HG03064 (cell line): ENCODE data around the gene SCN9A.
"Not testable (repeated sequence)": the region's sequence is repeated elsewhere in the genome, so short reads cannot be mapped to it uniquely, and the experiment has no call there.

ENCODE experiments used
- ATAC-seq: cut with Tn5 transposase; IDR thresholded peaks from one replicate; pipeline ENCODE4 v1.9.1; 2021; ENCODE audit warnings: low read depth; ENCODE audit not compliant: unreplicated experiment

The SCN9A gene

GRCh38 chr2:166376488-166376828, 714 bp upstream of the SCN9A start:
- ATAC-seq: no peak

GRCh38 chr2:166375195-166375735, 479 bp downstream of the SCN9A start:
- ATAC-seq: no peak

GRCh38 chr2:166373951-166374350, 1.8 kb downstream of the SCN9A start:
- ATAC-seq: no peak

GRCh38 chr2:166373539-166373938, 2.2 kb downstream of the SCN9A start:
- ATAC-seq: no peak

- no peak for ATAC-seq
Observed at GRCh38 chr2:166373105-166373504, 2.6 kb downstream of the SCN9A start.

GRCh38 chr2:166372046-166372445, 3.7 kb downstream of the SCN9A start:
- ATAC-seq: no peak

GRCh38 chr2:166365803-166366420, 9.8 kb downstream of the SCN9A start:
- ATAC-seq: no peak

GRCh38 chr2:166365239-166365638, 10.5 kb downstream of the SCN9A start:
- ATAC-seq: no peak

- no peak for ATAC-seq
Observed at GRCh38 chr2:166364476-166365161, 11.1 kb downstream of the SCN9A start.

- no peak for ATAC-seq
Observed at GRCh38 chr2:166361351-166362153, 14.2 kb downstream of the SCN9A start.

GRCh38 chr2:166360906-166361305, 14.8 kb downstream of the SCN9A start:
- ATAC-seq: no peak

- ATAC-seq: no peak
Observed at GRCh38 chr2:166360426-166360825, 15.3 kb downstream of the SCN9A start.

- ATAC-seq: not testable (repeated sequence)
Observed at GRCh38 chr2:166357950-166358321, 17.8 kb downstream of the SCN9A start.

GRCh38 chr2:166357068-166357949, 18.4 kb downstream of the SCN9A start:
- no peak for ATAC-seq

- ATAC-seq: no peak
Observed at GRCh38 chr2:166351319-166351718, 24.4 kb downstream of the SCN9A start.

GRCh38 chr2:166350525-166350924, 25.2 kb downstream of the SCN9A start:
- no peak for ATAC-seq

GRCh38 chr2:166344286-166345113, 31.2 kb downstream of the SCN9A start:
- ATAC-seq: no peak

GRCh38 chr2:166343467-166343866, 32.3 kb downstream of the SCN9A start:
- ATAC-seq: no peak

GRCh38 chr2:166341426-166341825, 34.3 kb downstream of the SCN9A start:
- no peak for ATAC-seq
